Fibroblast of the aortic adventitia (primary cell): ENCODE measurements around the gene UBE2B. TPM values are rescaled to one million over a fixed set of nuclear protein-coding genes. Genes with fewer than 3 reads are reported as not detected.

Experiments used
- DNase-seq: peaks from one replicate; pipeline ENCODE4 v3.0.0-alpha.2; 2010; ENCODE audit warnings: low read depth
- H3K4me3 ChIP-seq: 2 replicates; pipeline ENCODE4 v1.5.1; 2011; ENCODE audit warnings: low read depth, mild to moderate bottlenecking, control low read depth, low read length, moderate library complexity
- CTCF ChIP-seq: IDR thresholded peaks from 2 replicates; pipeline ENCODE4 v1.5.1; 2011; ENCODE audit warnings: mild to moderate bottlenecking, low read length, control low read depth, inconsistent platforms; ENCODE audit not compliant: insufficient read depth
- total RNA-seq: library from RNA; depleted of rRNA; stranded (reverse); fragments of >200 nt; gene quantifications from 2 replicates; pipeline ENCODE4 v1.2.3, GENCODE V29; 2012; ENCODE audit warnings: low replicate concordance

The UBE2B gene
- total RNA-seq, 1 donor = 49.1 TPM

- H3K4me3 ChIP-seq = no peak overlapping the region
- DNase-seq = no peak
- no peak for TF ChIP-seq CTCF
Observed at GRCh38 chr5:134427540-134428041, 56.2 kb downstream of the UBE2B start.

- H3K4me3 ChIP-seq = no peak overlapping the region
- TF ChIP-seq CTCF = no peak
- no peak for DNase-seq
Observed at GRCh38 chr5:134430001-134430569, 58.7 kb downstream of the UBE2B start.

- TF ChIP-seq CTCF = no peak
- no peak for DNase-seq
- H3K4me3 ChIP-seq = no peak overlapping the region
Observed at GRCh38 chr5:134432174-134432573, 60.8 kb downstream of the UBE2B start.

GRCh38 chr5:134432677-134433359 lies 61.4 kb downstream of the UBE2B start:
- no peak for DNase-seq
- TF ChIP-seq CTCF = no peak
- H3K4me3 ChIP-seq = no peak overlapping the region

- no peak overlapping the region for H3K4me3 ChIP-seq
- DNase-seq = peak; percentile 64
- TF ChIP-seq CTCF = no peak
Observed at GRCh38 chr5:134435560-134435959, 64.2 kb downstream of the UBE2B start.

GRCh38 chr5:134436523-134437339 lies 65.4 kb downstream of the UBE2B start:
- no peak for TF ChIP-seq CTCF
- peak; percentile 86 for DNase-seq
- no peak overlapping the region for H3K4me3 ChIP-seq
